Measurements from ENCODE around the gene MCM3AP.

DNA sequence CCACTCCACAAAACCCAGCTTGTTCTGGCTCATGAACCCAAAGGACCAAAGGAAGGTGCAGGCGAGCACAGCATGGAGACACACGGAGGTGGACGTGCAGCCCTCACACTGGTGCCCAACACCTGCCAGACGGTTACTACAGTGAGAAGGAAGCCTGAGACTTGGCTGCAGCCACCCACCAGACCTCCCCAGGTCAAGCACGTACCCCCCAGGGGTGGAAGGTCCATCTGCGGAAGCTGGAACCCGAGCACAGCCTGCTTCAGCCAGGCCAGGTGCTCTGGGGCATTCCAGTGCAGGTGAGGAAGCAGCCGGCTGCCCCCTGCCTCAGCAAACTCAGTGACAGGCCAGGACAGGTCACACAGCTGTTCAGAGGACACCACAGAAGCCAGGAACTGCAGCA is 40.8 kb downstream of the MCM3AP start:
- TF ChIP-seq CTCF (IDR thresholded peaks at IDR 0.05; ENCODE audit: poor library complexity) (no peak), EZH2phosphoT487 (IDR thresholded peaks at IDR 0.05; ENCODE audit: low read depth, severe bottlenecking, unreplicated experiment) (no peak)

All from hepatocyte (in vitro differentiated cells).